Adipocyte (in vitro differentiated cells): ENCODE results near the gene POU2F2.

Experiments
- DNase-seq: peaks from one replicate; pipeline ENCODE4 v3.0.0-alpha.2; 2015; ENCODE audit warnings: low read depth
- H3K27me3 ChIP-seq: replicated peaks from 2 replicates; pipeline ENCODE4 v1.7.0; 2013; ENCODE audit warnings: mild to moderate bottlenecking, low read length, moderate library complexity; ENCODE audit not compliant: control insufficient read depth, insufficient read depth
- H3K36me3 ChIP-seq: 2 replicates; pipeline ENCODE4 v1.7.0; 2013; ENCODE audit warnings: low read length, mild to moderate bottlenecking, moderate library complexity; ENCODE audit not compliant: control insufficient read depth, insufficient read depth, severe bottlenecking
- H3K4me1 ChIP-seq: 2 replicates; pipeline ENCODE4 v1.7.0; 2013; ENCODE audit warnings: mild to moderate bottlenecking, low read length, moderate library complexity; ENCODE audit not compliant: control insufficient read depth, insufficient read depth
- H3K4me3 ChIP-seq: 2 replicates; pipeline ENCODE4 v1.7.0; 2013; ENCODE audit warnings: mild to moderate bottlenecking, low read length, moderate library complexity
- H3K9ac ChIP-seq: 2 replicates; pipeline ENCODE4 v1.7.0; 2013; ENCODE audit warnings: mild to moderate bottlenecking, low read length, moderate library complexity
- H3K9me3 ChIP-seq: 2 replicates; pipeline ENCODE4 v1.7.0; 2013; ENCODE audit warnings: mild to moderate bottlenecking, low read length, moderate library complexity; ENCODE audit not compliant: control insufficient read depth

POU2F2 gene

DNA sequence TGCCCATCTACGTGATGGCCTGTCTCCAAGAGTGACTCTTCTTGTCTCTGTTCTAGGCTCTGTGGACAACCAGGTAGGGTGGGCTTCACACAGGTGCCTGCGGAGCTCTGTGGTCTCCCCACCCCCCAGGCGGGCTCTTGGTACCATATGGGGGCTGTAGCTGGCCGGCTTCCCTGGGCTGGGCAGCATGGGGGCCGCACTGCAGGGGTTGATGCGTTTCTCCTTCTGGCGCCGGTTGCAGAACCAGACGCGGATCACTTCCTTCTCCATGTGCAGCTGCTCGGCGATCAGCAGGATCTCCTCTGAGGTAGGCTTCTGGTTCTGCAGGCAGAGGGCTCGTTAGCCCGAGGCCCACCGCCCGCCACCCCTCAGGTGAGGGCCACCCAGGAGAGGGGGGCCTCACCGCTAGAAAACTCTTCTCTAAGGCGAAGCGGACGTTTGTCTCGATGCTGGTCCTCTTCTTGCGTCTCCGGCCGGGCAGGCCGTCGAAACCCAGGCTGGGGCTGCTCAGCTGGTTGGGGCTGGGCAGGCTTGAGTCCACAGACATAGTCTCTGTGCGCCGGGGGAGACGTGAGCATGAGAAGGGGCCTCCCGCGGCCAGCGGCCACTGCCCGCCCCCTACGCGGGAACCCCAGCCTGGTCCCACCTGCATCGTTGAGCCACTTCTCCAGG is 37.0 kb downstream of the POU2F2 start:
- Histone ChIP-seq H3K4me3 (no peak overlapping the region), H3K27me3 (no peaks in the 10 kb centered on the region), H3K4me1 (peaks cover 9% of the 10 kb centered on the region), H3K9me3 (no peaks in the 10 kb centered on the region), H3K9ac (no peak overlapping the region), H3K36me3 (no peaks in the 10 kb centered on the region)
- DNase-seq, result no peak

DNA sequence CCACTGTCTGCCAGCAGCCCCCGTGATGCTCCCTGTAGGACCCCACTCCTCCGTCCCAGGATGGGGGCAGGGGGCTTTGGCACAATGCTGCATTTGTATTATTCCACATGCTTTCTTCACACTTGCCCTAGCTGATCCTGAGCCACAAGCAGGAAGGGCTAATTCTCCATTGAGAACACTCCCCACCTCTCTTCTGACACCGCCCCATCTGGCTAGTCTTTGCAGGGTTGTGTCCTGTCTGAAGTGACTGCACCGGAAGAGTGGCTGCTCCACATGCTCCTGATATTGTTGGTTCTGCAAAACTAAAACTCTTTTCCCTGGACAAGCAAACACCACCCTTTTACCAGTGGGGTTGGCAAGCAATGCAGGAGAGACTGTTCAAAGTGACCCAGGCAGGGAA is 38.3 kb downstream of the POU2F2 start:
- Histone ChIP-seq H3K36me3 (no peaks in the 10 kb centered on the region), H3K4me3 (no peak overlapping the region), H3K9me3 (no peaks in the 10 kb centered on the region), H3K27me3 (no peaks in the 10 kb centered on the region), H3K9ac (no peak overlapping the region), H3K4me1 (peaks cover 10% of the 10 kb centered on the region)
- no peak for DNase-seq

DNA sequence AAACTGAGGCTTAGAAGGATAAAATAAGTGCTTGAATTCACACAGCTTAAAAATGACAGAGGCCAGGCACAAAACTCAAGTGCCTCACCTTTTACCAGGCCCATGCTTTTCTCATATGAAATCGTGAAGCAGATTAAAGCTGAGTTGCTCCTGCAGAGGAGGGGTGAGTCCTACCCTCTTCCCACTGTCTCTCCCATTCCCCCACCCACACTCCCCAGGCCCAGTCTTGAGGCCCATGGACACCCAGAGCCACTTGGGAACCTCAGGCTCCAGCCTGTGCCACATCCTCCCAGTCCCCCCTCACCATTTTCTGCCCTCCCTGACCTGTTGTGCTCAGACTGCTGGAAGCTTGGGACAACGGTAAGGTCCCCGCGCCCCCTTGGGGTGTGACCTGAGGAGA is 38.7 kb downstream of the POU2F2 start:
- peaks cover 15% of the 10 kb centered on the region for H3K4me1 ChIP-seq
- H3K9me3 ChIP-seq, result no peaks in the 10 kb centered on the region
- no peaks in the 10 kb centered on the region for H3K36me3 ChIP-seq

DNA sequence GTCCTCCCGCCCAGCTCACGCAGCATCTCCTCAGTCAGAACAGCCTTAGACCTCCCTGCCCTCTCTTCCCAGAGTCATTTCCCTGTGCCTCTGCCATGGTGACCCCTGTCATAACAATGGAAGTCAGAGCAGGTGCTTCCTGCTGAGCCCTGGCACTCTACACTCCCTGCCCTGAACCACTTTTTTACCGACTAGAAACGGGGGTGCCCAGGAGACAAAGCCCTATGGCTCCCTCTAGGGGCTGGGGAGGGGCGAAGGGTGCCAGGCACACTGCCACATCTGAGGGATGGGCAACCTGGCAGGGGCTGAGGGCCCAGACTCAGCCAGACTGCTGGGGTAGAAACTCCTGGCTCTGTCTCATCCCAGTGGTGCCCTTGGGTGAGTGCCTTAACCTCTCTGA is 39.9 kb downstream of the POU2F2 start:
- H3K4me3 ChIP-seq, result no peak overlapping the region
- DNase-seq, result no peak

More for the DNA sequence above, 38.7 kb downstream of the POU2F2 start:
- no peak for DNase-seq
- no peaks in the 10 kb centered on the region for H3K27me3 ChIP-seq
- no peak overlapping the region for H3K9ac ChIP-seq
- no peak overlapping the region for H3K4me3 ChIP-seq

DNA sequence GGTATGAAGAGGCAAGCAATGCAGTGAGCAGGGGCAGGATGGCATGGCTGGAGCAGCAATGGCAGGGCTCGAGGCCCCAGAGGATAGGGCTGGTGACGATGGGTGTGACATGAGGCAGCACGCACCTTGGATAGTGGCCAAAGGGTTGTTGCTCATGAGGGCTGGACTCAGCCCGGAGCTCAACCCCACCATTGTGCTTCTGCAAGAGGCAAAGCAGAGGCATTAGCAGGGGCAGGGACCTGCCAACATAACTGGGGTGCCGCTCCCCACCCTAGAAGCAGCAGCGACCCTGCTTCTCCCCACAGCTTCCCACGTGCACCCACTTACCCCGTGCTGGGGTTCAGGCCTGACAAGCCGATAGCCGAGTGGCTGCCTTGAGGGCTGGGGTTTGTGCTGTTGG is 40.5 kb downstream of the POU2F2 start:
- Histone ChIP-seq H3K9me3 (no peaks in the 10 kb centered on the region), H3K4me1 (peaks cover 19% of the 10 kb centered on the region), H3K4me3 (no peak overlapping the region), H3K27me3 (no peaks in the 10 kb centered on the region), H3K9ac (no peak overlapping the region), H3K36me3 (no peaks in the 10 kb centered on the region)
- DNase-seq, result no peak

More for the DNA sequence above, 39.9 kb downstream of the POU2F2 start:
- Histone ChIP-seq H3K9ac (no peak overlapping the region), H3K27me3 (no peaks in the 10 kb centered on the region), H3K36me3 (no peaks in the 10 kb centered on the region), H3K4me1 (peaks cover 19% of the 10 kb centered on the region), H3K9me3 (no peaks in the 10 kb centered on the region)

DNA sequence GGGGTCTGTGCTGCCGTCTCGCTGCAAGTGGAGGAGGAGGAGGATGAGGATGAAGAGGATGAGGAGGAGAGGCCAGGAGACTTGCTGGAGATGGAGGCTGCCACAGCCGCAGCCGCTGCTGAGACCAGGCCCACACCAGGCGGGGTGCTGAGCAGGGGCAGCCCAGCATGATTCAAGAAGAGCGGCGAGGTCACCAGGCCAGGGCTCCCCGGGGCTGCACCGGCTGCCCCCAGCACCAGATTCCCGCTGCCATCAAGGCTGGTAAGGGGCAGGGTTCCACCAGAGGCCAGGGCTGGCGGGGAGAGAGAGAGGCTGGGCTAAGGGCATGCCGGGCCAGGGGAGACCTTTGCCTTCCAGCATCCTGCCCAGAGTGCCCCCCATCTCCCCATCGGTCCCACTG is 40.9 kb downstream of the POU2F2 start:
- peaks cover 19% of the 10 kb centered on the region for H3K4me1 ChIP-seq
- no peaks in the 10 kb centered on the region for H3K27me3 ChIP-seq
- no peaks in the 10 kb centered on the region for H3K36me3 ChIP-seq
- DNase-seq, result no peak
- H3K9ac ChIP-seq, result no peak overlapping the region
- no peaks in the 10 kb centered on the region for H3K9me3 ChIP-seq
- no peak overlapping the region for H3K4me3 ChIP-seq

DNA sequence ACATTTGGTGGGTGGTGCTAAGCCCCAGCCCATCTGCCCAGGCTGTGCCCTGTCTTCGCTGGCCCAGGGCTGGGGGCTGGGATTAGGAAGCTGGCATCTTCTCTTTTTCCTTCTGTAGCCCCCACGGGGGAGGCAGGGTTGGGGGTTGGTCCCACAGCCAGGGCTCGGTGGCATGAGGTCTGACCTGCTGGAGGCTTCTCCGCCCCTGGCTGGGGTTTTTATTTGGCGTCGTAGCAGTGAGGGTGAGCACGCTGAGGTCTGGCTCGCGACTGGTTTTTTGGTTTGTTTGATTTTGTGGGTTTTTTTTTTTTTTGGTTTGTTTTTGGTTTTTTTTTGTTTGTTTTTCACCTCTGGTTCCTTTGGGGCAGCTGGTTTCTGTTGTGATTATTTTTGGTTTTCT is 41.6 kb downstream of the POU2F2 start:
- peaks cover 19% of the 10 kb centered on the region for H3K4me1 ChIP-seq
- no peak overlapping the region for H3K4me3 ChIP-seq
- H3K9me3 ChIP-seq, result no peaks in the 10 kb centered on the region
- DNase-seq, result no peak
- H3K36me3 ChIP-seq, result no peaks in the 10 kb centered on the region
- H3K27me3 ChIP-seq, result no peaks in the 10 kb centered on the region
- H3K9ac ChIP-seq, result no peak overlapping the region

DNA sequence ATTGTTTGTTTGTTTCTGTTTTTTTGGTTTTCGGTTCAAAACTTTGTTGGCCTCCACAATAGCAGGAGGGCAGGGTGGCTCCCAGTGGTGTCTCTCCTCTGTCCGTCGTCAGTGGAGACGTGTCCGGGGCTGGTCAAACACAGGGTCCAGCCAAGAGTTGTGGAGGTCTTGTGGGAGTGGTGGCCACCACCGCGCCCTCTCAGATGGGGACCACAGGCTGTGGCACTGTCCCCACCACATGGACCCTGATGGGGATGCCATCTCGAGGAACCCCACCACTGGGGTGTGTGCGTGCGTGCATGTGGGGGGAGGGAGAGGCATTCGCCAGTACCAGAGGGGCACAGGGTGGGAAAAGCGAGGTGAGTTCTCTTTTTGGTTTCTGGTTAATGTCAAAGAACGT is 42.5 kb downstream of the POU2F2 start:
- Histone ChIP-seq H3K36me3 (no peaks in the 10 kb centered on the region), H3K4me3 (no peak overlapping the region), H3K27me3 (no peaks in the 10 kb centered on the region), H3K9me3 (no peaks in the 10 kb centered on the region), H3K4me1 (peaks cover 19% of the 10 kb centered on the region), H3K9ac (no peak overlapping the region)
- no peak for DNase-seq

- peaks cover 18% of the 10 kb centered on the region for H3K4me1 ChIP-seq
- DNase-seq, result no peak
- no peaks in the 10 kb centered on the region for H3K36me3 ChIP-seq
- peak overlapping the region; percentile 33 for H3K9ac ChIP-seq
- no peaks in the 10 kb centered on the region for H3K27me3 ChIP-seq
- H3K9me3 ChIP-seq, result no peaks in the 10 kb centered on the region
- no peak overlapping the region for H3K4me3 ChIP-seq
Observed at GRCh38 chr19:42089191-42089750, 43.0 kb downstream of the POU2F2 start.

- H3K9ac ChIP-seq, result peak overlapping the region; percentile 33
- H3K36me3 ChIP-seq, result no peaks in the 10 kb centered on the region
- H3K27me3 ChIP-seq, result no peaks in the 10 kb centered on the region
- H3K4me3 ChIP-seq, result peak overlapping the region; percentile 58
- H3K9me3 ChIP-seq, result no peaks in the 10 kb centered on the region
- DNase-seq, result peak; percentile 58
- H3K4me1 ChIP-seq, result peaks cover 11% of the 10 kb centered on the region
Observed at GRCh38 chr19:42088471-42089190, 43.6 kb downstream of the POU2F2 start.

DNA sequence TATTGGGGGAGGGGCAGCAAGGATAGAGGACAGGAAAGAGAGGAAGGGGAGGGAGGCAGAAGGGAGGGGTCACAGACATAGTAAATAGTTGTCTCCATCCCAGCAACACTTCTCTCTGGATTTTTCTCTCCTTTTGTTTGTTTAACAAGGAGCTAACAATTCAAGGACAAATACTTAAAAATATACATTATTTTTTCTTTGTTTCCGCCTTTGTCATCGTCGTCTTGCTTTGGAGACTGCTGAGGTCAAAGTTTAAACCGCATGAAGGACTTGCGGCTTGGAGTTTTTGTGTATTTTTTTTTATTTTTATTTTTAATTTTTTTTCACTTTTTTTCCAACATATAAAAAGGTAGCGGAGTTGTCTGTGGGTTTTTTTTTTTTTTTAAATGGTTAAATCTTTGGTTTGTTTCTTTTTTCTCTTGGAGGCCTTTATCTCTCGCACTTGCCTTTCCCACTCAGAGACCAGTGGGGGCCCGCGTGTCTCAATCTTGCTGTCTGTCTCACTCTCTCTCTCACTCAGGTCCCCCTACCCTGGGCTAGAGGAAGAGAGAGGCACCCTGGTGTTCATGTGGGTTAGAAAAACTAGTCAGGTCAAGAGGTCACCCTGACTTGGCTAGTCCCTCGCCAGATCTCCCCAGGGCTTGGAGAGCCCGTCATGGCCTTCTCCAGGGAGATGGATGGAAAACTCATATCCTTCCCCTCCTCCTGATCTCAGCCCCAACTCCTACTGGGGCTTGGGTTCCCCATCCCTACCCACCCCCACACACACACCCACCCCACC is 45.3 kb downstream of the POU2F2 start:
- DNase-seq, result no peak
- Histone ChIP-seq H3K36me3 (no peaks in the 10 kb centered on the region), H3K4me3 (no peak overlapping the region), H3K9ac (no peak overlapping the region), H3K9me3 (no peaks in the 10 kb centered on the region), H3K27me3 (no peaks in the 10 kb centered on the region), H3K4me1 (peaks cover 10% of the 10 kb centered on the region)
